ENCODE data around the gene TSPAN18. TPM values are rescaled to one million over a fixed set of nuclear protein-coding genes. Genes with fewer than 3 reads are reported as not detected.

Gene TSPAN18
- total RNA-seq, 1 donor from 2014 or later = 2.8 TPM

- ChIA-PET POLR2A (no interaction called here), CTCF (no interaction called here)
- no peak for TF ChIP-seq CTCF (IDR thresholded peaks at IDR 0.05)
- Mint-ChIP-seq H3K36me3 (ENCODE audit: low read depth) (peaks cover 2% of the 10 kb centered on the region), H3K4me1 (no peaks in the 10 kb centered on the region), H3K27ac (no peak overlapping the region), H3K9me3 (peaks cover 13% of the 10 kb centered on the region), H3K4me3 (no peak overlapping the region), H3K27me3 (peaks cover 13% of the 10 kb centered on the region)
- DNase-seq = no peak
- intact Hi-C loops (cut with micrococcal nuclease) = no loop called here
- no peak for ATAC-seq (ENCODE audit: low read depth)
These were observed 19.7 kb upstream of the TSPAN18 start for GRCh38 chr11:44707094-44707493.

DNA sequence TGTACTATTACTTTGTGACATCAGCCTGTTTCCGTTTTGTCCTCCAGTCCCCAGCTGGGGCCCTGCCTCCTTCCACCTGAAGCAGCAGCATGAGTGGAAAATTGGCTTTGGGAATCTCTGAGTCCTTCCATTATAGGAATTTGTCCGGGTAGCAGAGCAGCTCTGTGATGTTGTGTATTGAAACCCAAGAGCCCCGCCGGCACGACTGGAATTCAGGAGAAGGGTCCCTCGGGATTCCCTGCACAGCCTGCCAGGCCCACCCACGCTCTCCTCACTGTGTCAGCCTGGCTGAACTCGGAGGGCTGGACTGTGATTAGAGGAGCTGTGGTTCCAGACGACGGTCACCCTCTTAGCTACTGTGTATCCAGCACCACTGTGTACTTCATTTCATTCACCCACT lies 18.8 kb upstream of the TSPAN18 start:
- H3K4me3 Mint-ChIP-seq = no peak overlapping the region
- DNase-seq (no peak), ATAC-seq (ENCODE audit: low read depth) (no peak)
- TF ChIP-seq CTCF (IDR thresholded peaks at IDR 0.05) = no peak
- peaks cover 13% of the 10 kb centered on the region for H3K9me3 Mint-ChIP-seq
- intact Hi-C loops (cut with micrococcal nuclease) = no loop called here
- CTCF ChIA-PET = no interaction called here
- peaks cover 2% of the 10 kb centered on the region for H3K36me3 Mint-ChIP-seq (ENCODE audit: low read depth)
- POLR2A ChIA-PET = no interaction called here
- no peaks in the 10 kb centered on the region for H3K4me1 Mint-ChIP-seq
- peaks cover 8% of the 10 kb centered on the region for H3K27me3 Mint-ChIP-seq
- H3K27ac Mint-ChIP-seq = no peak overlapping the region

- intact Hi-C loops (cut with micrococcal nuclease) = no loop called here
- DNase-seq (no peak), ATAC-seq (ENCODE audit: low read depth) (no peak)
- POLR2A ChIA-PET = no interaction called here
- Mint-ChIP-seq H3K4me3 (no peak overlapping the region), H3K4me1 (no peaks in the 10 kb centered on the region), H3K9me3 (peaks cover 11% of the 10 kb centered on the region), H3K27ac (no peak overlapping the region), H3K27me3 (peaks cover 8% of the 10 kb centered on the region), H3K36me3 (ENCODE audit: low read depth) (peaks cover 2% of the 10 kb centered on the region)
- CTCF ChIA-PET = no interaction called here
- no peak for TF ChIP-seq CTCF (IDR thresholded peaks at IDR 0.05)
These were observed 18.1 kb upstream of the TSPAN18 start for GRCh38 chr11:44708523-44709280.

DNA sequence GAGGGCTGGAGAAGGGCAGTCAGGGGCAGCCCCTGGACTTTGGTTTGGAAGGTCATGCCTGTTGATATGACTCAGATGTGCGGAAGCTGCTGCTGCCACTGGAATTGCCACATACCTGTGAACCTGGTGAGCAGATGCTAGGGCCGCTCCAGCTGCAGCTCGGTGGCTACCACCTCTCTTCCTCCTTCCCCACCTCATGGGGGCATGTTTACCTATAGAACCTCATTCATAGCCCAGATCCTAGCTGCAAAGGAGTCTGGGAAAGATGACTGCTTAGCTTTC lies 17.5 kb upstream of the TSPAN18 start:
- ATAC-seq (ENCODE audit: low read depth) (no peak), DNase-seq (no peak)
- no peak overlapping the region for H3K4me3 Mint-ChIP-seq
- no peaks in the 10 kb centered on the region for H3K4me1 Mint-ChIP-seq
- peaks cover 7% of the 10 kb centered on the region for H3K9me3 Mint-ChIP-seq
- H3K27me3 Mint-ChIP-seq = peaks cover 11% of the 10 kb centered on the region
- CTCF ChIA-PET = no interaction called here
- intact Hi-C loops (cut with micrococcal nuclease) = no loop called here
- H3K36me3 Mint-ChIP-seq (ENCODE audit: low read depth) = no peaks in the 10 kb centered on the region
- POLR2A ChIA-PET = no interaction called here
- TF ChIP-seq CTCF (IDR thresholded peaks at IDR 0.05) = no peak
- H3K27ac Mint-ChIP-seq = no peak overlapping the region

DNA sequence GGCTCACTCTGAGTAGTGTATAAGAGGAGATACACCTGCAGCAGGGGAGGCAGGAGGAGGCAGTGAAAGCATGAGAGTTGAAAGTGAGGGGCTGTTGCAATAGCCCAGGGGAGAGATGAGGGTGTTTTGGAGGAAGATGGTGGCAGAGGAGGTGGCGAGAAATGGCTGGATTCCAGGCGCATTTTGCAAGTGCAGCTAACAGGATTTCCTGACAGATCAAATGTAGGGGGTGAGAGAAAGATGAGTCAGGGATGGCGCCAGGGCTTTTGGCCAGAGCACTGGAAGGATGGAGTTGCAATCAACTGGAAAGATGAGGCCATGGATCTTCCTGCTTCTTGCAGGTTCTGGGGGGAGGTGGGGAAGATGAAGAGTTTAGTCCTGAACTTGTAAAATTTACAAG lies 16.8 kb upstream of the TSPAN18 start:
- Mint-ChIP-seq H3K9me3 (peaks cover 10% of the 10 kb centered on the region), H3K4me3 (no peak overlapping the region), H3K27me3 (peaks cover 15% of the 10 kb centered on the region), H3K36me3 (ENCODE audit: low read depth) (no peaks in the 10 kb centered on the region), H3K27ac (no peak overlapping the region), H3K4me1 (no peaks in the 10 kb centered on the region)
- intact Hi-C loops (cut with micrococcal nuclease) = no loop called here
- CTCF ChIA-PET = no interaction called here
- no peak for ATAC-seq (ENCODE audit: low read depth)
- no peak for DNase-seq
- no peak for TF ChIP-seq CTCF (IDR thresholded peaks at IDR 0.05)
- POLR2A ChIA-PET = no interaction called here
